Ovary (tissue), 9 donors: ENCODE results near the gene BRCA1. TPM values are rescaled to one million over a fixed set of nuclear protein-coding genes. Genes with fewer than 3 reads are reported as not detected.
"Not testable (repeated sequence)": the region's sequence is repeated elsewhere in the genome, so short reads cannot be mapped to it uniquely, and the experiment has no call there.

ENCODE experiments used
- DNase-seq, 5 donors: peaks; one replicate each; pipeline ENCODE4 v3.0.0-alpha.2; 2019 to 2020
- H3K27ac ChIP-seq, 2 donors: fragments of 200-600 bp; one replicate each; pipeline versions ENCODE4 v1.5.1 to v1.8.0; 2019 to 2022
- H3K27me3 ChIP-seq: fragments of 200-600 bp; one replicate; pipeline ENCODE4 v1.8.0; 2022
- H3K36me3 ChIP-seq: fragments of 200-600 bp; sonication (generic); one replicate; pipeline ENCODE4 v1.5.1; 2019
- H3K4me1 ChIP-seq: one replicate; pipeline ENCODE4 v1.8.1; 2013; ENCODE audit warnings: mild to moderate bottlenecking, moderate library complexity; ENCODE audit not compliant: insufficient read depth
- H3K4me3 ChIP-seq: fragments of 200-600 bp; sonication (generic); one replicate; pipeline ENCODE4 v1.5.1; 2017
- H3K9me3 ChIP-seq, 2 donors: fragments of 200-600 bp in 1 of 2; sonication (generic) in 1 of 2; one replicate each; pipeline versions ENCODE4 v1.5.1 to v1.8.1; 2013 to 2019; ENCODE audit warnings: mild to moderate bottlenecking in 1 of 2, moderate library complexity in 1 of 2
- CTCF ChIP-seq, 3 donors: fragments of 450-650 bp in 2 of 3; fragments of 200-600 bp in 1 of 3; IDR thresholded peaks; one replicate each; pipeline versions ENCODE4 v1.5.1 to v1.8.0; 2016 to 2022; ENCODE audit warnings: antibody characterized with exemption in 3 of 3, mild to moderate bottlenecking in 1 of 3
- EP300 ChIP-seq: sonication (generic); formaldehyde crosslinking; IDR thresholded peaks from one replicate; pipeline ENCODE4 v1.6.1; 2017; ENCODE audit warnings: antibody characterized with exemption
- POLR2A ChIP-seq: fragments of 450-650 bp; IDR thresholded peaks from one replicate; pipeline ENCODE4 v1.6.1; 2017; ENCODE audit warnings: antibody characterized with exemption, mild to moderate bottlenecking, moderate library complexity
- WGBS, 3 donors: extraction: QIAGEN DNeasy Blood & Tissue Kit in 1 of 3; methylation state at CpG; one replicate each; pipeline versions ENCODE4 v1.1.5 to v1.1.7; 2013 to 2017; 5-methylcytosine and 5-hydroxymethylcytosine counted together
- intact Hi-C, 4 donors: fragments of 100-400 bp; cut with DNase I; formaldehyde crosslinking; loops; one replicate each; pipeline versions ENCODE4 v1.11.0 to v1.15.1; 2022 to 2023
- polyA plus RNA-seq, 2 donors: library from polyadenylated mRNA; stranded (reverse); fragments of 200-250 nt in 1 of 2; fragments of 350-450 nt in 1 of 2; fragmentation: Illumina TruSeq in 1 of 2; extraction: RNeasy Lipid Tissue Mini Kit (QIAGEN cat#74804) in 1 of 2; gene quantifications; one replicate each; pipeline ENCODE4 v1.2.3, GENCODE V29; 2013 to 2014
- total RNA-seq, 7 donors: library from RNA; depleted of rRNA in 2 of 7; stranded (reverse); fragments of >200 nt in 2 of 7; fragmentation: NEBNext Ultra II Directional in 3 of 7; extraction: Animal tissue kit (Norgen Biotek cat#: 25700) in 3 of 7; gene quantifications; one replicate each; pipeline versions ENCODE4 v1.1.0 to v1.2.4, GENCODE V29; 2016 to 2023
- donor health status: DM: no; HTN: no; CAD: no; lungs with moderate emphysema.
- donor health status: DM: no; HTN: no; CAD: no.
- donor health status: Bipolar disorder and iron deficiency.
- donor health status: DM: yes; HTN: yes; CAD: no.
- donor health status: DM: no; HTN: no; CAD: no.
- donor health status: DM: yes; HTN: yes; CAD: no.

BRCA1 gene
- total and polyA plus RNA-seq, 9 donors = 1.9 to 5.4 (median 4.8) TPM

GRCh38 chr17:43003542-43004172 lies 121.5 kb downstream of the BRCA1 start:
- peaks cover 5% of the 10 kb centered on the region for H3K4me1 ChIP-seq
- DNase-seq = no peak
- H3K4me3 ChIP-seq = no peak overlapping the region
- 62 to 75% (median 68%) methylated on average over 5 of the region's 5 CpGs for WGBS, 3 donors
- no peak overlapping the region for H3K27ac ChIP-seq
- no peaks in the 10 kb centered on the region for H3K36me3 ChIP-seq
- H3K9me3 ChIP-seq = no peaks in the 10 kb centered on the region
- intact Hi-C loops = no loop called here
- TF ChIP-seq CTCF (IDR thresholded peaks at IDR 0.05) = no peak
- TF ChIP-seq EP300 = no peak
- no peak for TF ChIP-seq POLR2A
- H3K27me3 ChIP-seq = no peaks in the 10 kb centered on the region

GRCh38 chr17:43000894-43001293 lies 124.3 kb downstream of the BRCA1 start:
- WGBS, 3 donors = 85 to 90% (median 86%) methylated on average over 13 of the region's 13 CpGs
- DNase-seq, H3K4me1 ChIP-seq, H3K9me3 ChIP-seq, H3K4me3 ChIP-seq, H3K27me3 ChIP-seq, H3K27ac ChIP-seq, H3K36me3 ChIP-seq, intact Hi-C loops: not testable (repeated sequence)

GRCh38 chr17:42999003-42999525 lies 126.1 kb downstream of the BRCA1 start:
- peak overlapping the region; percentile 69 to 80 for H3K27ac ChIP-seq
- intact Hi-C loops = loop anchor here in 1 of 4 donors (10.0 kb wide), 1 partner anchor 154 kb away; the partner anchor contains the start of gene AOC2
- no peaks in the 10 kb centered on the region for H3K36me3 ChIP-seq
- no peak for DNase-seq
- no peaks in the 10 kb centered on the region for H3K27me3 ChIP-seq
- H3K9me3 ChIP-seq = no peaks in the 10 kb centered on the region
- WGBS, 3 donors = 5 to 10% (median 5%) methylated on average over 10 of the region's 10 CpGs
- peak overlapping the region; percentile 65 for H3K4me3 ChIP-seq
- TF ChIP-seq POLR2A (no peak), EP300 (no peak), CTCF (IDR thresholded peaks at IDR 0.05) (no peak)
- peaks cover 4% of the 10 kb centered on the region for H3K4me1 ChIP-seq

GRCh38 chr17:42997984-42998938 lies 126.9 kb downstream of the BRCA1 start, which contains the start of gene RPL27:
RPL27 (plus strand) TSS chr17:42998419; CDS start chr17:42998751, 332 bp downstream.
- Histone ChIP-seq H3K4me1 (peaks cover 4% of the 10 kb centered on the region), H3K27me3 (no peaks in the 10 kb centered on the region), H3K36me3 (no peaks in the 10 kb centered on the region), H3K4me3 (peak within 1 kb of the TSS; percentile 65), H3K9me3 (no peaks in the 10 kb centered on the region), H3K27ac (peak within 1 kb of the TSS; percentile 69 to 80)
- 0% methylated on average over 49 of the region's 49 CpGs for WGBS, 3 donors
- DNase-seq = peak; percentile 97 to 99 (median 98)
- intact Hi-C loops = loop anchor here in 1 of 4 donors (10.0 kb wide), 1 partner anchor 153 kb away; the partner anchor contains the start of gene AOC2
- no peak for TF ChIP-seq EP300
- TF ChIP-seq POLR2A = peak; percentile 89
- TF ChIP-seq CTCF (IDR thresholded peaks at IDR 0.05) = peak; percentile 71 to 95 (median 90)
